Subcutaneous abdominal adipose tissue (tissue), 5 donors: ENCODE results near the gene FER.
"Not testable (repeated sequence)": the region's sequence is repeated elsewhere in the genome, so short reads cannot be mapped to it uniquely, and the experiment has no call there.

ENCODE experiments used
- H3K27ac ChIP-seq: one replicate; pipeline ENCODE4 v1.7.0; 2013; ENCODE audit warnings: low read depth, mild to moderate bottlenecking, inconsistent platforms, low read length, moderate library complexity
- H3K27me3 ChIP-seq, 5 donors: one replicate each; pipeline ENCODE4 v1.7.0; 2013; ENCODE audit warnings: low read length in 5 of 5, inconsistent platforms in 1 of 5; ENCODE audit not compliant: control insufficient read depth in 5 of 5, insufficient read depth in 4 of 5
- H3K36me3 ChIP-seq, 5 donors: one replicate each; pipeline ENCODE4 v1.7.0; 2013; ENCODE audit warnings: low read length in 5 of 5; ENCODE audit not compliant: control insufficient read depth in 5 of 5, insufficient read depth in 5 of 5
- H3K4me1 ChIP-seq, 5 donors: one replicate each; pipeline ENCODE4 v1.7.0; 2013; ENCODE audit warnings: low read length in 5 of 5, mild to moderate bottlenecking in 3 of 5, moderate library complexity in 1 of 5; ENCODE audit not compliant: control insufficient read depth in 5 of 5, insufficient read depth in 5 of 5
- H3K4me3 ChIP-seq, 5 donors: one replicate each; pipeline ENCODE4 v1.7.0; 2013; ENCODE audit warnings: low read length in 5 of 5, low read depth in 1 of 5
- H3K9ac ChIP-seq, 5 donors: one replicate each; pipeline ENCODE4 v1.7.0; 2013; ENCODE audit warnings: low read length in 5 of 5, mild to moderate bottlenecking in 4 of 5, moderate library complexity in 3 of 5
- H3K9me3 ChIP-seq, 5 donors: one replicate each; pipeline ENCODE4 v1.7.0; 2013; ENCODE audit warnings: low read length in 5 of 5; ENCODE audit not compliant: control insufficient read depth in 5 of 5
- donor health status: healthy.
- donor health status: healthy.
- donor health status: healthy.
- donor health status: healthy.
- donor health status: healthy.

FER gene

DNA sequence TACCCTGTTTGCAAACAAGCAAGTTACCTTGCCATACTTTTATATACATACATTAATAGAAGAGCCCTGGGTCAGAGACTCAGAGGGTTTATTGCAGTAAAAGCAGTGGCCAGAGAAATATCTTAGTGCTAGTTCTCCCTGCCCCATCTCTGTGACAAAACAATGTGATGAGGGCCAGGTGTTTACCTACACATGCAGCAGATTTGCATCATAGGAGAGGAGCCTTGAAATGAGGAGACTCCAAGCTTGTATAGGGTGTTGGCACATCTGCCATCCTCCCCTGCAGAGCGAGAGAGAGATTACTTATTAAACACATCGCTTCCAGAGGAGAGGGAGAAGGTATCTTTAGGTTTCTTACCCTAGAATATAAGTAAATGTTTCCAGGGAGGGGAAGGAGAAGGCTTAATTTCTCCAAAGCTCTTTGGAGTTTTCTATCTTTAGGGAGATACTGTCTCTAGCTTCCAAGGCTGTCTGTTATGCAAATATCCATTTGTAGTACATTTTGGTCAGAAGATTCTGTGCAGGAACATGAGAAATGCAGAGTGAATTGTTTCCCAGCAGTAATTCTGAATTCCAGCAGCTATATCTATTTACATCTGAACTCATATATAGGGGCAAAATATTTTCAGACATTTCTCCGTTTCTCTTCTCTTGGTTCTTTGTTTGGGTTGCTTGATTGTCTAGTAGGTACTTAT lies 15.7 kb downstream of the FER start:
- Histone ChIP-seq H3K36me3 (peaks cover 0 to 4% (median 0%) of the 10 kb centered on the region in 5 donors), H3K9me3 (no peaks in the 10 kb centered on the region), H3K4me3 (no peak overlapping the region), H3K4me1 (peaks cover 2 to 14% (median 6%) of the 10 kb centered on the region in 5 donors), H3K9ac (no peak overlapping the region), H3K27ac (no peak overlapping the region), H3K27me3 (no peaks in the 10 kb centered on the region)

DNA sequence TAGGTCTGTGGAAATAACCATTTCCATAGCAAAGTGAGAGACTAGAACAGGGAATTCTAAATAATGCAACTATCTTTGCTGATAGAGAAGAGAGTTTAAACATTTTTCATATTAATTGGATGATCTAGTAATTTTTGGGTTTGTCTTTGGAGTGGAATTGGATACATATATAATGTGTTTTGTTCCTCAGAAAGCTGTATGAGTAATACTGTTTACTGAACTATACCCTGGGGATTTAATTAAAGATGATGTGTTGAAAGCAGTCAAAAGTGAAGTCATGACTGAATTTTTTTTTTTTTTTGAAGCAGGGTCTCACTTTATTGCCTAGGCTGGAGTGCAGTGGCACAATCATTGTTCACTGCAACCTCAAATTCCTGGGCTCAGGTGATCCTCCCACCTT lies 17.9 kb downstream of the FER start:
- peaks cover 0 to 4% (median 0%) of the 10 kb centered on the region in 5 donors for H3K36me3 ChIP-seq
- no peak overlapping the region for H3K4me3 ChIP-seq
- peaks cover 2 to 7% (median 4%) of the 10 kb centered on the region in 5 donors for H3K4me1 ChIP-seq
- no peak overlapping the region for H3K9ac ChIP-seq
- H3K27ac ChIP-seq: no peak overlapping the region
- no peaks in the 10 kb centered on the region for H3K27me3 ChIP-seq
- no peaks in the 10 kb centered on the region for H3K9me3 ChIP-seq

GRCh38 chr5:108766916-108767315 lies 19.2 kb downstream of the FER start:
- H3K4me3 ChIP-seq, H3K36me3 ChIP-seq, H3K4me1 ChIP-seq, H3K27me3 ChIP-seq, H3K27ac ChIP-seq, H3K9me3 ChIP-seq, H3K9ac ChIP-seq: not testable (repeated sequence)

DNA sequence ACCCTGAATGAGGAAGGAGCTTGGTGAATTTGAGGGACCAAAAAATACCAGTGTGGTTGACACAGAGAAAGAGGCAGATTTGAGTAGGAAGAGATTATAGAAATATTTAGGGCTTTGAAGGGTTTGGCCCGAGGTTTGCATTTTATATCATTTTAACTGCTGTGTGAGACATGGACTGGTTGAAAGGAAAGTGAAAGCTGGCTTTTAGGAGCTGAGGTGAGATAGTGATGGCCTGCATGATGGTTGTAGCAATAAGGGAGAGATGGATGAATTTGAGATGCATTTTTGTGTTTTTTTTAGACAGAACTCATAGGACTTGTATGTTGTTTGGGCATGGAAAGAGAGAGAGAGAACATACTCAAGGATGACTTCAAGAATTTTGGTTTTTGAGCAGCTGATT lies 21.7 kb downstream of the FER start:
- peaks cover 0 to 4% (median 0%) of the 10 kb centered on the region in 5 donors for H3K36me3 ChIP-seq
- H3K4me3 ChIP-seq: no peak overlapping the region
- H3K27ac ChIP-seq: no peak overlapping the region
- peaks cover 2 to 7% (median 4%) of the 10 kb centered on the region in 5 donors for H3K4me1 ChIP-seq
- no peak overlapping the region for H3K9ac ChIP-seq
- H3K27me3 ChIP-seq: no peaks in the 10 kb centered on the region
- no peaks in the 10 kb centered on the region for H3K9me3 ChIP-seq

DNA sequence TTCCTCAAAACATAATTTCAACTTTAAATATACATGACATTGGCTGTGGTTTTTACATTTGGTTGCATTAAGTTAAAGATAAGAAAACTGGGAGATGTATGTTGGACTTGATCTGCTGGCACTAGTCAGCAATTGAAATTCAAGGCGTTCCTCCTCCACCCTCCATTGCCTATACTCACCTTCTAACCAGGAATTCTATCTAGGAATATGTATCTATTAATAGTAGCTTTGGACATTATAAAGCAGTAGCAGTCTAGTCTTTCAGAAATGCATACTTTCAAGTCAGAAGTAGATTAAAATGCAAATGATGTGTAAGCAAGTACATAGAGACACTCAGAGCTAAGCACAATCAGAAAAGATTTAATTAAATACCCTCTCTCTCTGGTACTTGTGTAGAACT lies 24.9 kb downstream of the FER start:
- H3K27ac ChIP-seq: no peak overlapping the region
- H3K9ac ChIP-seq: no peak overlapping the region
- peaks cover 0 to 4% (median 0%) of the 10 kb centered on the region in 5 donors for H3K4me1 ChIP-seq
- H3K36me3 ChIP-seq: peaks cover 0 to 6% (median 0%) of the 10 kb centered on the region in 5 donors
- H3K4me3 ChIP-seq: no peak overlapping the region
- H3K9me3 ChIP-seq: no peaks in the 10 kb centered on the region
- H3K27me3 ChIP-seq: no peaks in the 10 kb centered on the region

GRCh38 chr5:108773330-108773729 lies 25.6 kb downstream of the FER start:
- H3K4me1 ChIP-seq: peaks cover 0 to 4% (median 0%) of the 10 kb centered on the region in 5 donors
- no peaks in the 10 kb centered on the region for H3K9me3 ChIP-seq
- H3K27ac ChIP-seq: no peak overlapping the region

DNA sequence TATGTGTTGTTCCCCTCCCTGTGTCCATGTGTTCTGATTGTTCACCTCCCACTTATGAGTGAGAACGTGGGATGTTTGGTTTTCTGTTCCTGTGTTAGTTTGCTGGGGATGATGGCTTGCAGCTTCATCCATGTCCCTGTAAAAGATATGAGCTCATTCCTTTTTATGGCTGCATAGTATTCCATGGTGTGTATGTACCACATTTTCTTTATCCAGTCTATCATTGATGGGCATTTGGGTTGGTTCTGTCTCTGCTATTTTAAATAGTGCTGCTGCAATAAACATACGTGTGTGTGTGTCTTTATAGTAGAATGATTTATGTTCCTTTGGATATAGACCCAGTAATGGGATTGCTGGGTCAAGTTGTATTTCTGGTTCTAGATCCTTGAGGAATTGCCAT lies 26.4 kb downstream of the FER start:
- not testable (repeated sequence) for H3K9me3 ChIP-seq, H3K9ac ChIP-seq, H3K27ac ChIP-seq, H3K27me3 ChIP-seq, H3K4me3 ChIP-seq, H3K4me1 ChIP-seq, H3K36me3 ChIP-seq

More at GRCh38 chr5:108773330-108773729, 25.6 kb downstream of the FER start:
- no peak overlapping the region for H3K9ac ChIP-seq
- H3K27me3 ChIP-seq: no peaks in the 10 kb centered on the region
- H3K4me3 ChIP-seq: no peak overlapping the region
- peaks cover 0 to 6% (median 0%) of the 10 kb centered on the region in 5 donors for H3K36me3 ChIP-seq

GRCh38 chr5:108777582-108777981 lies 29.9 kb downstream of the FER start:
- not testable (repeated sequence) for H3K4me3 ChIP-seq, H3K4me1 ChIP-seq, H3K9me3 ChIP-seq, H3K27me3 ChIP-seq, H3K9ac ChIP-seq, H3K27ac ChIP-seq, H3K36me3 ChIP-seq

- H3K36me3 ChIP-seq: peaks cover 0 to 19% (median 14%) of the 10 kb centered on the region in 5 donors
- not testable (repeated sequence) for H3K9ac ChIP-seq, H3K27me3 ChIP-seq, H3K9me3 ChIP-seq, H3K4me3 ChIP-seq, H3K27ac ChIP-seq
- peaks cover 0 to 18% (median 9%) of the 10 kb centered on the region in 5 donors for H3K4me1 ChIP-seq
Measured at GRCh38 chr5:108784577-108784976, 36.9 kb downstream of the FER start.

DNA sequence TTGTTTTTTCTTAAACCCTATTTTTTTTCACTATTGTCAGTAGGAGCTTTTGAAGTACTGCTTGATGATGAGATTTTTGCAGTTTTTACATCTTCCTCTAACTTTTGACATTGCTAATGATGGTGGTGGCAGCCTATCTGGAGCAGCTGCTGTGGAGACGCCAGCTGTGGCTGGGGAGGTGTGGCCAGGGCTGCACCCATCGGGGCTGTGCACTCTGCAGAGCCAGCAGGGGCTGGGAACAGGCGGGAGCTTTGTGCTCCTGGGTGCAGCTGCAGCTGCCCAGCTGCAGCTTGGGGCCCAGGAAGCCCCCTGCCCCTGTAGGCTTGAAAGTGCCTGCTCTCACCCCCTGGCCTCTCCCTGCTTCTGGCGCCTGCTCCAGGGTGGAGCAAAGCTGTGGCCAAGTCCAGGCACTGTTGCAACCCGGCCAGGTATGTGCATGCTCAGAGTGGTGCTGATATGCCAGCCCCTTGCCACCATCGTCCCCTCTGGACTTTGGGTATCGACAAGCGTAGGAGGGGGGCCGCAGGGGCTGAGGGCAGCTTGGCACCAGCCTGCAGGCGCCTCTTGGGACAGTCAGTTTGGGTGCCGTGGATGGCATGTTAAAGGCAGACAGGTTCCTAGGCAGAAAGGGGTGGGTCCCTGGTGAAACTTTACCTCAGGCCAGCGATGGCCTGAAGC lies 39.2 kb downstream of the FER start:
- H3K9me3 ChIP-seq: peaks cover 0 to 7% (median 0%) of the 10 kb centered on the region in 5 donors
- H3K27me3 ChIP-seq: no peaks in the 10 kb centered on the region
- no peak overlapping the region for H3K27ac ChIP-seq
- peaks cover 0 to 15% (median 9%) of the 10 kb centered on the region in 5 donors for H3K4me1 ChIP-seq
- peaks cover 0 to 19% (median 14%) of the 10 kb centered on the region in 5 donors for H3K36me3 ChIP-seq
- no peak overlapping the region for H3K9ac ChIP-seq
- H3K4me3 ChIP-seq: no peak overlapping the region
